ENCODE data around the gene SNCAIP.

GRCh38 chr5:122287101-122287500 lies 24.9 kb upstream of the SNCAIP start:
- no peak for TF ChIP-seq EP300 (IDR thresholded peaks at IDR 0.05)
- TF ChIP-seq, protein P1, sequence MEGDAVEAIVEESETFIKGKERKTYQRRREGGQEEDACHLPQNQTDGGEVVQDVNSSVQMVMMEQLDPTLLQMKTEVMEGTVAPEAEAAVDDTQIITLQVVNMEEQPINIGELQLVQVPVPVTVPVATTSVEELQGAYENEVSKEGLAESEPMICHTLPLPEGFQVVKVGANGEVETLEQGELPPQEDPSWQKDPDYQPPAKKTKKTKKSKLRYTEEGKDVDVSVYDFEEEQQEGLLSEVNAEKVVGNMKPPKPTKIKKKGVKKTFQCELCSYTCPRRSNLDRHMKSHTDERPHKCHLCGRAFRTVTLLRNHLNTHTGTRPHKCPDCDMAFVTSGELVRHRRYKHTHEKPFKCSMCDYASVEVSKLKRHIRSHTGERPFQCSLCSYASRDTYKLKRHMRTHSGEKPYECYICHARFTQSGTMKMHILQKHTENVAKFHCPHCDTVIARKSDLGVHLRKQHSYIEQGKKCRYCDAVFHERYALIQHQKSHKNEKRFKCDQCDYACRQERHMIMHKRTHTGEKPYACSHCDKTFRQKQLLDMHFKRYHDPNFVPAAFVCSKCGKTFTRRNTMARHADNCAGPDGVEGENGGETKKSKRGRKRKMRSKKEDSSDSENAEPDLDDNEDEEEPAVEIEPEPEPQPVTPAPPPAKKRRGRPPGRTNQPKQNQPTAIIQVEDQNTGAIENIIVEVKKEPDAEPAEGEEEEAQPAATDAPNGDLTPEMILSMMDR (IDR thresholded peaks at IDR 0.05), result no peak

Measured in suprapubic skin (tissue), 3 donors.